Suprapubic skin (tissue), 3 donors: ENCODE results near the gene GMDS.

Source experiments
- CTCF ChIP-seq, 2 donors: fragments of 200-600 bp in 1 of 2; fragments of 450-650 bp in 1 of 2; sonication (generic) in 1 of 2; IDR thresholded peaks; one replicate each; pipeline ENCODE4 v1.5.1; 2016 to 2019; ENCODE audit warnings: antibody characterized with exemption in 2 of 2, mild to moderate bottlenecking in 1 of 2, moderate library complexity in 1 of 2
- POLR2A ChIP-seq, 2 donors: fragments of 450-650 bp; IDR thresholded peaks; one replicate each; pipeline ENCODE4 v1.6.1; 2017; ENCODE audit warnings: antibody characterized with exemption in 2 of 2, mild to moderate bottlenecking in 2 of 2, moderate library complexity in 2 of 2

- no peak for TF ChIP-seq CTCF (IDR thresholded peaks at IDR 0.05)
- TF ChIP-seq POLR2A (IDR thresholded peaks at IDR 0.05) = no peak
Observed at GRCh38 chr6:1606780-1607515, 638.5 kb downstream of the GMDS start.
